HCT116 (cell line): ENCODE results near the gene MAJIN. TPM values are rescaled to one million over a fixed set of nuclear protein-coding genes. Genes with fewer than 3 reads are reported as not detected.

ENCODE experiments used
- ATAC-seq: fragments of 200-7000 bp; cut with Tn5 transposase; 2 replicates; pipeline ENCODE4 v1.9.1; 2020; ENCODE audit warnings: mild to moderate bottlenecking, moderate library complexity
- BruUV-seq: library from RNA; stranded (reverse); fragments of 400-500 nt; replicated peaks from 2 replicates; lab custom pipeline; 2021; lab: Mats Ljungman, UMichigan
- CTCF ChIA-PET: fragments of 300-600 bp; sonication (Branson Sonifier 250); formaldehyde crosslinking; loops from one replicate; lab custom pipeline; 2021; ENCODE audit warnings: antibody characterized with exemption; lab: Charles Lee
- POLR2A ChIA-PET: fragments of 300-600, 350-600 bp; sonication (Branson Sonifier 250); formaldehyde crosslinking; loops from one replicate; lab custom pipeline; 2021; ENCODE audit warnings: antibody characterized with exemption; lab: Charles Lee
- RAD21 ChIA-PET, 2 experiments: fragments of 300-600 bp; sonication (Branson Sonifier 250); formaldehyde crosslinking; loops; one replicate each; lab custom pipeline; 2023; ENCODE audit warnings: low total read pairs in 2 of 2; ENCODE audit not compliant: uncharacterized antibody in 2 of 2, unreplicated experiment in 2 of 2, low non-redundant PET in 1 of 2; lab: Charles Lee
- DNase-seq: peaks from one replicate; pipeline ENCODE4 v3.0.0-alpha.2; 2010; ENCODE audit warnings: low read depth, low spot score
- H2AFZ ChIP-seq: fragments of 200-600 bp; shearing (Covaris generic), sonication (generic); 2 replicates; pipeline ENCODE4 v1.6.1; 2017; ENCODE audit warnings: low read depth, mixed run types, mixed read lengths, antibody characterized with exemption, low read length; ENCODE audit not compliant: poor library complexity, severe bottlenecking
- H3K27ac ChIP-seq: 2 replicates; pipeline ENCODE4 v1.5.1; 2012; ENCODE audit warnings: low read depth, low read length
- H3K27me3 ChIP-seq: fragments of 200-600 bp; sonication (generic); 2 replicates; pipeline ENCODE4 v1.6.1; 2016; ENCODE audit warnings: mixed run types, low read length, mixed read lengths; ENCODE audit not compliant: insufficient read depth
- H3K36me3 ChIP-seq, 2 experiments: fragments of 200-500 bp in 1 of 2; fragments of 200-600 bp in 1 of 2; sonication (Bioruptor generic) in 1 of 2; sonication (generic) in 1 of 2; 2 replicates each; pipeline versions ENCODE4 v1.5.1 to v1.6.1; 2014 to 2016; ENCODE audit warnings: low read length in 2 of 2, inconsistent platforms in 1 of 2, mixed read lengths in 1 of 2, mixed run types in 1 of 2; ENCODE audit not compliant: insufficient read depth in 2 of 2, control insufficient read depth in 1 of 2
- H3K4me1 ChIP-seq, 2 experiments: fragments of 200-600 bp in 1 of 2; sonication (generic) in 1 of 2; 2 replicates each; pipeline versions ENCODE4 v1.5.1 to v1.6.1; 2012 to 2017; ENCODE audit warnings: low read length in 2 of 2, inconsistent platforms in 1 of 2, mild to moderate bottlenecking in 1 of 2, mixed read lengths in 1 of 2, mixed run types in 1 of 2, moderate library complexity in 1 of 2; ENCODE audit not compliant: insufficient read depth in 2 of 2, control insufficient read depth in 1 of 2
- H3K4me2 ChIP-seq: fragments of 200-600 bp; sonication (generic); 2 replicates; pipeline ENCODE4 v1.6.1; 2017; ENCODE audit warnings: mixed run types, low read length, mixed read lengths
- H3K4me3 ChIP-seq, 2 experiments: fragments of 200-600 bp in 1 of 2; sonication (generic) in 1 of 2; replicated peaks in 1 of 2; 2 replicates each; pipeline ENCODE4 v1.5.1; 2011 to 2016; ENCODE audit warnings: low read length in 2 of 2, control low read depth in 1 of 2, low read depth in 1 of 2, mild to moderate bottlenecking in 1 of 2, mixed read lengths in 1 of 2, mixed run types in 1 of 2
- H3K79me2 ChIP-seq: fragments of 200-600 bp; sonication (generic); 2 replicates; pipeline ENCODE4 v1.6.1; 2017; ENCODE audit warnings: mild to moderate bottlenecking, mixed run types, low read length, moderate library complexity, mixed read lengths; ENCODE audit not compliant: insufficient read depth
- H3K9ac ChIP-seq: fragments of 200-600 bp; sonication (generic); 2 replicates; pipeline ENCODE4 v1.6.1; 2016; ENCODE audit warnings: low read length, mixed read lengths
- H3K9me2 ChIP-seq: fragments of 200-600 bp; sonication (generic), shearing (Covaris generic); 2 replicates; pipeline ENCODE4 v1.6.1; 2017; ENCODE audit warnings: mixed run types, mild to moderate bottlenecking, moderate library complexity; ENCODE audit not compliant: insufficient read depth
- H3K9me3 ChIP-seq, 2 experiments: fragments of 200-500 bp in 1 of 2; fragments of 200-600 bp in 1 of 2; sonication (Bioruptor generic) in 1 of 2; sonication (generic) in 1 of 2; 2 replicates each; pipeline ENCODE4 v1.6.1; 2014 to 2017; ENCODE audit warnings: low read length in 2 of 2, mixed read lengths in 2 of 2, inconsistent platforms in 1 of 2, low read depth in 1 of 2, mild to moderate bottlenecking in 1 of 2, mixed run types in 1 of 2, moderate library complexity in 1 of 2; ENCODE audit not compliant: control insufficient read depth in 1 of 2, insufficient read depth in 1 of 2
- H4K20me1 ChIP-seq: fragments of 200-600 bp; sonication (generic), shearing (Covaris generic); 2 replicates; pipeline ENCODE4 v1.6.1; 2017; ENCODE audit warnings: mixed run types, mild to moderate bottlenecking, moderate library complexity; ENCODE audit not compliant: insufficient read depth
- CBX3 ChIP-seq: IDR thresholded peaks from 2 replicates; pipeline ENCODE4 v1.6.1; 2012; ENCODE audit warnings: low read depth
- CEBPB ChIP-seq: IDR thresholded peaks from 2 replicates; pipeline ENCODE4 v1.6.1; 2012; ENCODE audit warnings: low read depth
- EZH2 ChIP-seq: fragments of 200-600 bp; sonication (generic); IDR thresholded peaks from 2 replicates; pipeline ENCODE4 v1.6.1; 2017; ENCODE audit warnings: antibody characterized with exemption, mixed run types
- EZH2phosphoT487 ChIP-seq: fragments of 200-600 bp; IDR thresholded peaks from 2 replicates; pipeline ENCODE4 v1.6.1; 2018; ENCODE audit warnings: antibody characterized with exemption, borderline replicate concordance
- FOSL1 ChIP-seq: IDR thresholded peaks from 2 replicates; pipeline ENCODE4 v1.6.1; 2012; ENCODE audit warnings: low read depth
- MAX ChIP-seq: IDR thresholded peaks from 2 replicates; pipeline ENCODE4 v1.6.1; 2012
- RAD21 ChIP-seq: IDR thresholded peaks from 2 replicates; pipeline ENCODE4 v1.6.1; 2012; ENCODE audit warnings: low read depth, mild to moderate bottlenecking
- SRF ChIP-seq: IDR thresholded peaks from 2 replicates; pipeline ENCODE4 v1.6.1; 2012; ENCODE audit warnings: low read depth
- TCF7L2 ChIP-seq: IDR thresholded peaks from 2 replicates; pipeline ENCODE4 v1.7.0; 2011; ENCODE audit warnings: borderline replicate concordance, inconsistent platforms; ENCODE audit not compliant: insufficient read depth, insufficient read length; ENCODE audit errors: extremely low read depth
- YY1 ChIP-seq: IDR thresholded peaks from 2 replicates; pipeline ENCODE4 v1.6.1; 2011; ENCODE audit warnings: low read length, low read depth, moderate library complexity, mild to moderate bottlenecking; ENCODE audit not compliant: insufficient replicate concordance; ENCODE audit errors: extremely low read depth
- ZNF274 ChIP-seq: fragments of 200-500 bp; sonication (Bioruptor generic); IDR thresholded peaks from 2 replicates; pipeline ENCODE4 v1.6.1; 2014; ENCODE audit warnings: mild to moderate bottlenecking, low read depth, low read length, inconsistent platforms
- intact Hi-C: fragments of 100-400 bp; cut with micrococcal nuclease; formaldehyde crosslinking; loops from 2 replicates; pipeline ENCODE4 v1.10.0; 2022
- total RNA-seq: library from RNA; stranded (reverse); gene quantifications from one replicate; pipeline ENCODE4 v1.2.1, GENCODE V29; 2021; ENCODE audit not compliant: unreplicated experiment
- TF ChIP-seq, protein P1 (sequence below): IDR thresholded peaks from 2 replicates; pipeline ENCODE4 v1.6.1; 2012; ENCODE audit warnings: low read depth
- TF ChIP-seq, protein P2 (sequence below): IDR thresholded peaks from 2 replicates; pipeline ENCODE4 v1.6.1; 2012

The MAJIN gene
- total RNA-seq, 1 experiment from 2014 or later: not detected

DNA sequence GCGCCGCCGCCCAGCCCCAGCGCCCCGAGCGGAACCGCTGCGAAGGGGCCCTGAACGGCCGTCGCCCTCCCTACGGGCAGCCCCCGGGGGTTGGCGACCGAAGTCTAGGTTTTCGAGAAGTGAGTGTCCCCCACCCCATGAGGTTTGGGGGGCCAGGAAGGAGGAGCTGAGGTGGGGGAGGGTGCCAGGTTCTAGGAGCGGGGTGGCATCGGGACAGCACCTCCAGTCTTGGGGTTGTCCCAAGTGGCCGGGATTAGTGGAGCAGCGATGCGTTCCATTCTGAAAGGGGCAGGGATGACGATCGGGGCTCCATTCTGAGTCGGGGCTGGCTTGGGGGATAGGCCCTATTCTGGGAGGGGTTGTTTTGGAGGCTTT, 47.0 kb downstream of the MAJIN start:
- RAD21 ChIA-PET: interaction anchor here in 1 of 2 experiments (1.0 kb wide), 1 partner anchor 89 kb away, joined by 3 read pairs; the partner anchor contains the start of gene ARL2
- Histone ChIP-seq H3K4me2 (peak overlapping the region; percentile 82), H3K79me2 (no peaks in the 10 kb centered on the region), H3K27me3 (no peaks in the 10 kb centered on the region), H3K4me3 (peak overlapping the region; percentile 73 to 80), H4K20me1 (no peaks in the 10 kb centered on the region), H3K9me3 (no peaks in the 10 kb centered on the region), H3K9me2 (no peaks in the 10 kb centered on the region), H3K27ac (peak overlapping the region; percentile 85; the same call in 1 of the 2 replicates), H3K36me3 (no peaks in the 10 kb centered on the region), H3K4me1 (peaks cover 4 to 18% of the 10 kb centered on the region in 2 experiments), H2AFZ (no peak overlapping the region), H3K9ac (peak overlapping the region; percentile 68)
- no peak for DNase-seq
- TF ChIP-seq, protein P1, sequence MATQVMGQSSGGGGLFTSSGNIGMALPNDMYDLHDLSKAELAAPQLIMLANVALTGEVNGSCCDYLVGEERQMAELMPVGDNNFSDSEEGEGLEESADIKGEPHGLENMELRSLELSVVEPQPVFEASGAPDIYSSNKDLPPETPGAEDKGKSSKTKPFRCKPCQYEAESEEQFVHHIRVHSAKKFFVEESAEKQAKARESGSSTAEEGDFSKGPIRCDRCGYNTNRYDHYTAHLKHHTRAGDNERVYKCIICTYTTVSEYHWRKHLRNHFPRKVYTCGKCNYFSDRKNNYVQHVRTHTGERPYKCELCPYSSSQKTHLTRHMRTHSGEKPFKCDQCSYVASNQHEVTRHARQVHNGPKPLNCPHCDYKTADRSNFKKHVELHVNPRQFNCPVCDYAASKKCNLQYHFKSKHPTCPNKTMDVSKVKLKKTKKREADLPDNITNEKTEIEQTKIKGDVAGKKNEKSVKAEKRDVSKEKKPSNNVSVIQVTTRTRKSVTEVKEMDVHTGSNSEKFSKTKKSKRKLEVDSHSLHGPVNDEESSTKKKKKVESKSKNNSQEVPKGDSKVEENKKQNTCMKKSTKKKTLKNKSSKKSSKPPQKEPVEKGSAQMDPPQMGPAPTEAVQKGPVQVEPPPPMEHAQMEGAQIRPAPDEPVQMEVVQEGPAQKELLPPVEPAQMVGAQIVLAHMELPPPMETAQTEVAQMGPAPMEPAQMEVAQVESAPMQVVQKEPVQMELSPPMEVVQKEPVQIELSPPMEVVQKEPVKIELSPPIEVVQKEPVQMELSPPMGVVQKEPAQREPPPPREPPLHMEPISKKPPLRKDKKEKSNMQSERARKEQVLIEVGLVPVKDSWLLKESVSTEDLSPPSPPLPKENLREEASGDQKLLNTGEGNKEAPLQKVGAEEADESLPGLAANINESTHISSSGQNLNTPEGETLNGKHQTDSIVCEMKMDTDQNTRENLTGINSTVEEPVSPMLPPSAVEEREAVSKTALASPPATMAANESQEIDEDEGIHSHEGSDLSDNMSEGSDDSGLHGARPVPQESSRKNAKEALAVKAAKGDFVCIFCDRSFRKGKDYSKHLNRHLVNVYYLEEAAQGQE: no peak
- TF ChIP-seq, protein P2, sequence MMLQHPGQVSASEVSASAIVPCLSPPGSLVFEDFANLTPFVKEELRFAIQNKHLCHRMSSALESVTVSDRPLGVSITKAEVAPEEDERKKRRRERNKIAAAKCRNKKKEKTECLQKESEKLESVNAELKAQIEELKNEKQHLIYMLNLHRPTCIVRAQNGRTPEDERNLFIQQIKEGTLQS: no peak
- TF ChIP-seq TCF7L2 (no peak), RAD21 (no peak), CBX3 (no peak), EZH2phosphoT487 (no peak), MAX (no peak), SRF (no peak), ZNF274 (no peak), EZH2 (no peak), CEBPB (no peak), YY1 (no peak), FOSL1 (no peak)
- intact Hi-C loops: loop anchor here (1.0 kb wide), 1 partner anchor 82 kb away; no protein-coding TSS in a partner anchor
- CTCF ChIA-PET: interaction anchor here (1.1 kb wide), 1 partner anchor 37 kb away, joined by 3 read pairs; no protein-coding TSS in a partner anchor
- no TSS peak for BruUV-seq
- POLR2A ChIA-PET: interaction anchor here (1.5 kb wide), 2 partner anchors 9 to 82 kb away, joined by 4 read pairs; no protein-coding TSS in a partner anchor
- no peak for ATAC-seq
